Glomerular visceral epithelial cell (primary cell): Measurements from ENCODE around the gene TET1.
"Not testable (repeated sequence)": the region's sequence is repeated elsewhere in the genome, so short reads cannot be mapped to it uniquely, and the experiment has no call there.

ENCODE experiments used
- DNase-seq: peaks from one replicate; pipeline ENCODE4 v3.0.0-alpha.2; 2016; ENCODE audit errors: extremely low spot score

Gene TET1

GRCh38 chr10:68700197-68700596 is 140.1 kb downstream of the TET1 start:
- DNase-seq = no peak

GRCh38 chr10:68705548-68705947 is 145.4 kb downstream of the TET1 start:
- DNase-seq = no peak

- not testable (repeated sequence) for DNase-seq
Measured at GRCh38 chr10:68708987-68709386, 148.8 kb downstream of the TET1 start.

GRCh38 chr10:68713065-68713464 is 152.9 kb downstream of the TET1 start:
- not testable (repeated sequence) for DNase-seq

- DNase-seq = no peak
Measured at GRCh38 chr10:68717435-68717834, 157.3 kb downstream of the TET1 start.

- peak; percentile 99 for DNase-seq
Measured at GRCh38 chr10:68720793-68721672, 160.9 kb downstream of the TET1 start, which contains the start of gene CCAR1. Gene CCAR1 (plus strand): TSS chr10:68721239. CDS start chr10:68722505, 1,266 bp downstream.

- DNase-seq = no peak
Measured at GRCh38 chr10:68721673-68722335, 161.7 kb downstream of the TET1 start.

GRCh38 chr10:68725016-68725415 is 164.9 kb downstream of the TET1 start:
- DNase-seq = no peak

- no peak for DNase-seq
Measured at GRCh38 chr10:68727146-68727545, 167.0 kb downstream of the TET1 start.

GRCh38 chr10:68732651-68733050 is 172.5 kb downstream of the TET1 start:
- no peak for DNase-seq

GRCh38 chr10:68734349-68734748 is 174.2 kb downstream of the TET1 start:
- DNase-seq = no peak

GRCh38 chr10:68735119-68735518 is 175.0 kb downstream of the TET1 start:
- DNase-seq = no peak

GRCh38 chr10:68735739-68736138 is 175.6 kb downstream of the TET1 start:
- not testable (repeated sequence) for DNase-seq

- DNase-seq = not testable (repeated sequence)
Measured at GRCh38 chr10:68740676-68741075, 180.5 kb downstream of the TET1 start.

GRCh38 chr10:68742397-68742796 is 182.3 kb downstream of the TET1 start:
- DNase-seq = no peak
